ENCODE results near the gene NRG2. TPM values are rescaled to one million over a fixed set of nuclear protein-coding genes. Genes with fewer than 3 reads are reported as not detected.

The NRG2 gene
- polyA plus RNA-seq, 3 donors = 0.01 TPM; not detected in 2

DNA sequence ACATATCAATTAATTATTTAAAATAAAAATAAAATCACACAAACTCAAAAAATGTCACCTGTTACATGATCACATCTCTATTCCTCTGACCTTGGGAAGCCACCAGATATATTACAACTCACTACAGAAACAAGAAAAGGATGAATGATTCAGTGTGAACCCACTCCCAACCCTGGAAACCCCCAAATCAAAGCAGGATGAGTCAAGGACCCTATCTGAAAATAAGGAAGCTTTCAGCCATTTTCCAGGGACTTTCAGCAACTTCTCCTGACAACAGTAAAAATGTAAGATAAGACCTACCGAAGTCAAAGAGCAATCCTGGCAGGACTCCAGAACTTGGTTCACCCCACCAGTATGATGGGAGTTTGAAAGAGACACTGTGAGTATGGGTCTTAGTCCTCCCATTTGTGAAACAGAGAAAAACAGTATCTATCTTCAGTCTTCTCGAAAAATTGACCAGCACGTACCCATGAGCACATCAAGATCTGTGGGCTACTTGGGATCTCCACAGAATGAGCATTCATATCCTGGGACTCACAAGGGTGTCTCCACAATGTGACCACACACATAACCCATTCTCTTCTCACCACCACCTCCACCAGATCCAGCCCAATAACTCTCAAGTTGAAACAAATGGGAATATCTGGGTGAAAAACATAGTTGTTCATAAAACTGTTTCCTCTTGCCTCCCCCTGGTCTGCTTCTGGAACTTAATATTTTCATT is 9.9 kb downstream of the NRG2 start:
- no peak overlapping the region for H3K9ac ChIP-seq (ENCODE audit: insufficient read depth, low read length, poor library complexity, severe bottlenecking)
- no peak for TF ChIP-seq CTCF (IDR thresholded peaks at IDR 0.05)
- no peak overlapping the region for H3K4me3 ChIP-seq (replicated peaks in 1 of 3; ENCODE audit: low read depth in 2 of 3, low read length in 3 of 3)
- Mint-ChIP-seq H3K4me3 (no peak overlapping the region), H3K9me3 (peaks cover 0 to 11% (median 6%) of the 10 kb centered on the region in 7 donors), H3K36me3 (no peaks in the 10 kb centered on the region), H3K4me1 (peaks cover 1% of the 10 kb centered on the region), H3K27me3 (ENCODE audit: low read depth in 3 of 3) (peaks cover 22 to 46% (median 43%) of the 10 kb centered on the region in 3 donors), H3K27ac (no peak overlapping the region)
- DNase-seq = peak in 1 of 3 donors; percentile 50
- no peak overlapping the region for H3K4me2 ChIP-seq (replicated peaks; ENCODE audit: extremely low read depth, low read length, poor library complexity, severe bottlenecking)
- no peaks in the 10 kb centered on the region for H3K79me2 ChIP-seq (ENCODE audit: insufficient read depth, low read length)
- H3K27ac ChIP-seq (ENCODE audit: low read depth in 1 of 2, low read length in 2 of 2) = no peak overlapping the region
- peaks cover 0 to under 1% of the 10 kb centered on the region in 2 donors for H3K4me1 ChIP-seq (ENCODE audit: control insufficient read depth in 1 of 2, insufficient read depth in 2 of 2, low read length in 2 of 2)
- H3K27me3 ChIP-seq (ENCODE audit: control insufficient read depth in 2 of 2, insufficient read depth in 2 of 2, low read length in 2 of 2) = peaks cover 24 to 53% of the 10 kb centered on the region in 2 donors
- H3K9me3 ChIP-seq (replicated peaks in 1 of 2; ENCODE audit: control insufficient read depth in 1 of 2, insufficient read depth in 1 of 2, low read length in 2 of 2) = no peaks in the 10 kb centered on the region
- intact Hi-C loops (cut with micrococcal nuclease) = no loop called here
- H2AFZ ChIP-seq (ENCODE audit: insufficient read depth, low read depth, low read length, poor library complexity, severe bottlenecking) = no peak overlapping the region
- H4K20me1 ChIP-seq (ENCODE audit: insufficient read depth, low read length) = no peaks in the 10 kb centered on the region
- WGBS (ENCODE audit: insufficient coverage) = 85% methylated on average over 2 of the region's 3 CpGs
- no peaks in the 10 kb centered on the region for H3K36me3 ChIP-seq (replicated peaks in 1 of 2; ENCODE audit: control insufficient read depth in 1 of 2, insufficient read depth in 2 of 2, low read length in 2 of 2)

DNA sequence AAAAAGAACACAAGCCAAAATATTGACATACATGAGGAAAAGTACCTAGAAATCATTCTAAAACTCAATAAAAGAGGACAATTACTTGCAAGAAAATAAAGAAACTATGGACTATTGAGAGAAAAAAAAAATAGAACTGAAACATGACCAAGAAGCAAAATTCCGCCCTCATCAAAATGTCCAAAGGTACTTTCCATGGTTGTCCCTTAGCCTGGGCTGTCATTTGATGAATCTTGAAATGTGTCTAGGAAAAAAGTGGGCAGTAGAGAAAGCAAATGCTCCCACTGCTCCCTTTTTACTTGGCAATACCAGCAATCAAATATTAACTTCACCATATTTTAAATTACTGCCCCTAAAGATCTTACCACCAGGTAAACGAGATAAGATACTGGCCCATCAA is 10.8 kb downstream of the NRG2 start:
- Histone ChIP-seq H3K4me3 (replicated peaks in 1 of 3; ENCODE audit: low read depth in 2 of 3, low read length in 3 of 3) (no peak overlapping the region), H3K36me3 (replicated peaks in 1 of 2; ENCODE audit: control insufficient read depth in 1 of 2, insufficient read depth in 2 of 2, low read length in 2 of 2) (no peaks in the 10 kb centered on the region), H3K79me2 (ENCODE audit: insufficient read depth, low read length) (no peaks in the 10 kb centered on the region), H3K9me3 (replicated peaks in 1 of 2; ENCODE audit: control insufficient read depth in 1 of 2, insufficient read depth in 1 of 2, low read length in 2 of 2) (no peaks in the 10 kb centered on the region), H3K27ac (ENCODE audit: low read depth in 1 of 2, low read length in 2 of 2) (no peak overlapping the region), H3K4me1 (ENCODE audit: control insufficient read depth in 1 of 2, insufficient read depth in 2 of 2, low read length in 2 of 2) (no peaks in the 10 kb centered on the region), H4K20me1 (ENCODE audit: insufficient read depth, low read length) (no peaks in the 10 kb centered on the region), H3K27me3 (ENCODE audit: control insufficient read depth in 2 of 2, insufficient read depth in 2 of 2, low read length in 2 of 2) (peaks cover 24 to 47% of the 10 kb centered on the region in 2 donors), H2AFZ (ENCODE audit: insufficient read depth, low read depth, low read length, poor library complexity, severe bottlenecking) (no peak overlapping the region), H3K4me2 (replicated peaks; ENCODE audit: extremely low read depth, low read length, poor library complexity, severe bottlenecking) (no peak overlapping the region), H3K9ac (ENCODE audit: insufficient read depth, low read length, poor library complexity, severe bottlenecking) (no peak overlapping the region)
- Mint-ChIP-seq H3K27ac (no peak overlapping the region), H3K36me3 (no peaks in the 10 kb centered on the region), H3K4me3 (peak overlapping the region in 1 of 2 donors; percentile 4), H3K9me3 (peaks cover 0 to 11% (median 6%) of the 10 kb centered on the region in 7 donors), H3K27me3 (ENCODE audit: low read depth in 3 of 3) (peaks cover 17 to 38% (median 38%) of the 10 kb centered on the region in 3 donors), H3K4me1 (no peaks in the 10 kb centered on the region)
- intact Hi-C loops (cut with micrococcal nuclease) = no loop called here
- TF ChIP-seq CTCF (IDR thresholded peaks at IDR 0.05) = no peak
- no peak for DNase-seq
- no CpG with 5 or more reads among the region's 2 CpGs for WGBS (ENCODE audit: insufficient coverage)
